Measurements from ENCODE around the gene KCTD1. TPM values are rescaled to one million over a fixed set of nuclear protein-coding genes. Genes with fewer than 3 reads are reported as not detected.
A peak's percentile ranks its signal among the peaks of the same experiment; 100 is the strongest.

The KCTD1 gene
- total RNA-seq, 1 donor from 2014 or later, result 18.8 TPM

DNA sequence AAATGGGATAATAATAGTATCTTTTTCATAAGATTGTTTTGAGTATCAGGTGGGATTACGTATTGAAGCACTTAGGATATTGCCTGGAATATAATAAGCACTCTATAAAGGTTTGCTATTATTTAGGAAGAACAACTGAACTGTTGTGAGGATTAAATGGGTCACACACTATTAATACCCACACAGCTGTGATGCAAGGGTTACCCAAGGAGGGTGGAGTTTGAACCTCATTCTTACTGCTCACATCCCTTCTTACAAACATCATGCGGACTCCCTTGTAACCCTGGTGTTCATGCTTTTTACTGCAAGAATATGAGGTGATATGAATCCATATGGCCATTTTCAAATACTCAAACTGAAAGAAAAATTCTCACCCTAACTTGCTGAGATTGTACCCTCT lies 113.5 kb downstream of the KCTD1 start:
- peaks cover 1% of the 10 kb centered on the region for H3K4me1 Mint-ChIP-seq (ENCODE audit: low read depth, unreplicated experiment)
- TF ChIP-seq, protein P1, sequence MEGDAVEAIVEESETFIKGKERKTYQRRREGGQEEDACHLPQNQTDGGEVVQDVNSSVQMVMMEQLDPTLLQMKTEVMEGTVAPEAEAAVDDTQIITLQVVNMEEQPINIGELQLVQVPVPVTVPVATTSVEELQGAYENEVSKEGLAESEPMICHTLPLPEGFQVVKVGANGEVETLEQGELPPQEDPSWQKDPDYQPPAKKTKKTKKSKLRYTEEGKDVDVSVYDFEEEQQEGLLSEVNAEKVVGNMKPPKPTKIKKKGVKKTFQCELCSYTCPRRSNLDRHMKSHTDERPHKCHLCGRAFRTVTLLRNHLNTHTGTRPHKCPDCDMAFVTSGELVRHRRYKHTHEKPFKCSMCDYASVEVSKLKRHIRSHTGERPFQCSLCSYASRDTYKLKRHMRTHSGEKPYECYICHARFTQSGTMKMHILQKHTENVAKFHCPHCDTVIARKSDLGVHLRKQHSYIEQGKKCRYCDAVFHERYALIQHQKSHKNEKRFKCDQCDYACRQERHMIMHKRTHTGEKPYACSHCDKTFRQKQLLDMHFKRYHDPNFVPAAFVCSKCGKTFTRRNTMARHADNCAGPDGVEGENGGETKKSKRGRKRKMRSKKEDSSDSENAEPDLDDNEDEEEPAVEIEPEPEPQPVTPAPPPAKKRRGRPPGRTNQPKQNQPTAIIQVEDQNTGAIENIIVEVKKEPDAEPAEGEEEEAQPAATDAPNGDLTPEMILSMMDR (IDR thresholded peaks at IDR 0.05; ENCODE audit: partially characterized antibody, unreplicated experiment), result no peak
- no peak overlapping the region for H3K27ac Mint-ChIP-seq (ENCODE audit: unreplicated experiment)
- H3K9me3 Mint-ChIP-seq (ENCODE audit: unreplicated experiment), result peaks cover 4% of the 10 kb centered on the region
- no peak overlapping the region for H3K4me3 Mint-ChIP-seq (ENCODE audit: unreplicated experiment)
- no peak for DNase-seq
- no peaks in the 10 kb centered on the region for H3K27me3 Mint-ChIP-seq (ENCODE audit: unreplicated experiment)
- no peaks in the 10 kb centered on the region for H3K36me3 Mint-ChIP-seq (ENCODE audit: unreplicated experiment)

DNA sequence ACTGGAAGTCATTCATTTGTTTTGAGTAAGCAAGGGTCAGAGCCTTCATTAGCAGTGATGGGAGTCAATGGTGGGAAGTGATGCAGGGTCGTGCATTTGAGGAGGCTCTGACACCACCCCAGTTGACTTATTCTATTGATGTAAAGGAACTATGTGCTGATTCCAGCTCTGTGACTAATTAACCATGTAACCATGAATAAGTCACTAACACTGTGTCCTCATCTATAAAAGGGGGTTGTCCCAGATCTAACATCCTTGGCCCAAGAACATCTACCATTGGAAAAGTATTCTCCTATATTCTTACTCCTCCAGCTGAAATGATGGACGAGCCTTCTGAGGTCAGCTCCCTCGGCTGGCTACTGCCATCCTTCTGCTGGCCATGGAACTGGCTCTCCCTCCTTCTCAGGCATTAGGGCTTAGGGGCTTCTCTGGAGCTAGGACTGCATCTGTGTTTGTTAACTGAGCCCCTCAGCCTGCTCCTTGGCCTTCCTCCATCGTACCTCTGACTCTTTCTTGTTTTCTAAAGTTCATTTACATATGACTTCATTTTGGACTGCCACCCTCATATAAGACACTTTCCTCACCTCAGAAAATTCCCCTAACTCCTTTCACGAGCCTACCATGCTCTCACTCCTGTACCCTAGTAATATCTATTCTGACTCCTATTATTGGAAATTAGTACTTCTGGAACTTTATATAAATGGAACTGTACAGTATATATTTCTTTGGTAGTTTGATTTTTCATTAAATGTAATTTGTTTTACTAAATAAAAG lies 115.5 kb downstream of the KCTD1 start:
- Mint-ChIP-seq H3K4me1 (ENCODE audit: low read depth, unreplicated experiment) (peaks cover 6% of the 10 kb centered on the region), H3K4me3 (ENCODE audit: unreplicated experiment) (no peak overlapping the region), H3K27ac (ENCODE audit: unreplicated experiment) (no peak overlapping the region), H3K9me3 (ENCODE audit: unreplicated experiment) (peaks cover 7% of the 10 kb centered on the region), H3K27me3 (ENCODE audit: unreplicated experiment) (no peaks in the 10 kb centered on the region), H3K36me3 (ENCODE audit: unreplicated experiment) (no peaks in the 10 kb centered on the region)
- no peak for DNase-seq
- TF ChIP-seq, protein P1 (IDR thresholded peaks at IDR 0.05; ENCODE audit: partially characterized antibody, unreplicated experiment), result no peak

- peak overlapping the region; percentile 82 for H3K27ac Mint-ChIP-seq (ENCODE audit: unreplicated experiment)
Observed at GRCh38 chr18:26429535-26430226, 118.7 kb downstream of the KCTD1 start.

DNA sequence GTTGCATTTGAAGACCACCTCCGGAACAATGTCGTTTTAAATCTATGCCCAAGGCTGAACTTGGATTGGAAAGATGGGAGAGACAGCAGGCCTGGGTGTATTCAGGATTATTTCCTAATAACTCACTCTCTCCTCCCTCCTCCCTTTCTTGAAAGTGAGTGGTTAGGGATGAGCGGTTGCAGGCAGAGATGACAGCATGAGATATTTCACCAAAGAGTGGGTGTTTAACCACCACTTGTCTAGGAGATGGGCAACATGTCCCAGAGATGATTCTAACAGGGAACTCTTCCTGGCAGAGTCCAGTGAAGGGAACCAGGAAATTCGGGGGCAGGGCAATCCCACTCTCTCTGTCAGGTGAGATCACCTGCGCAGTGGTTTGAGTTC lies 123.2 kb downstream of the KCTD1 start:
- Mint-ChIP-seq H3K4me1 (ENCODE audit: low read depth, unreplicated experiment) (peaks cover 16% of the 10 kb centered on the region), H3K36me3 (ENCODE audit: unreplicated experiment) (no peaks in the 10 kb centered on the region), H3K27ac (ENCODE audit: unreplicated experiment) (no peak overlapping the region), H3K27me3 (ENCODE audit: unreplicated experiment) (no peaks in the 10 kb centered on the region), H3K4me3 (ENCODE audit: unreplicated experiment) (no peak overlapping the region), H3K9me3 (ENCODE audit: unreplicated experiment) (peaks cover 7% of the 10 kb centered on the region)
- TF ChIP-seq, protein P1 (IDR thresholded peaks at IDR 0.05; ENCODE audit: partially characterized antibody, unreplicated experiment), result no peak
- DNase-seq, result no peak

More at GRCh38 chr18:26429535-26430226, 118.7 kb downstream of the KCTD1 start:
- Mint-ChIP-seq H3K27me3 (ENCODE audit: unreplicated experiment) (no peaks in the 10 kb centered on the region), H3K4me3 (ENCODE audit: unreplicated experiment) (no peak overlapping the region), H3K36me3 (ENCODE audit: unreplicated experiment) (no peaks in the 10 kb centered on the region), H3K9me3 (ENCODE audit: unreplicated experiment) (peaks cover 7% of the 10 kb centered on the region), H3K4me1 (ENCODE audit: low read depth, unreplicated experiment) (peaks cover 6% of the 10 kb centered on the region)
- TF ChIP-seq, protein P1 (IDR thresholded peaks at IDR 0.05; ENCODE audit: partially characterized antibody, unreplicated experiment), result no peak
- DNase-seq, result peak; percentile 44

Measured in glutamatergic neuron (in vitro differentiated cells).